DOHH2 (cell line): Measurements from ENCODE around the gene LIMS1.

Experiments
- H3F3A ChIP-seq: fragments of 200-600 bp; sonication (generic), shearing (Covaris generic); 2 replicates; pipeline ENCODE4 v1.6.0; 2016; ENCODE audit warnings: antibody characterized with exemption, mild to moderate bottlenecking; ENCODE audit not compliant: control insufficient read depth, insufficient read depth
- H3K27ac ChIP-seq: fragments of 200-600 bp; sonication (generic); 2 replicates; pipeline ENCODE4 v1.5.1; 2014; ENCODE audit warnings: low read depth, mild to moderate bottlenecking, low read length, moderate library complexity
- H3K27me3 ChIP-seq: fragments of 200-600 bp; sonication (generic); 2 replicates; pipeline ENCODE4 v1.6.1; 2014; ENCODE audit warnings: mild to moderate bottlenecking, low read length, mixed read lengths; ENCODE audit not compliant: control insufficient read depth
- H3K36me3 ChIP-seq: fragments of 200-600 bp; sonication (generic); 2 replicates; pipeline ENCODE4 v1.6.1; 2014; ENCODE audit warnings: mild to moderate bottlenecking, low read length, moderate library complexity, mixed read lengths; ENCODE audit not compliant: control insufficient read depth
- H3K4me1 ChIP-seq: fragments of 200-600 bp; sonication (generic); 2 replicates; pipeline ENCODE4 v1.6.1; 2014; ENCODE audit warnings: mild to moderate bottlenecking, low read length, mixed read lengths; ENCODE audit not compliant: control insufficient read depth
- H3K4me2 ChIP-seq: fragments of 200-600 bp; sonication (generic); 2 replicates; pipeline ENCODE4 v1.6.0; 2014; ENCODE audit warnings: mild to moderate bottlenecking, low read length, moderate library complexity
- H3K4me3 ChIP-seq: fragments of 200-600 bp; sonication (generic); 2 replicates; pipeline ENCODE4 v1.5.1; 2014; ENCODE audit warnings: mild to moderate bottlenecking, low read length, mixed read lengths
- H3K79me2 ChIP-seq: fragments of 200-600 bp; sonication (generic); 2 replicates; pipeline ENCODE4 v1.6.1; 2014; ENCODE audit warnings: mild to moderate bottlenecking, low read length, mixed read lengths; ENCODE audit not compliant: control insufficient read depth
- H3K9me2 ChIP-seq: fragments of 200-600 bp; sonication (generic); replicated peaks from 2 replicates; pipeline ENCODE4 v1.6.1; 2014; ENCODE audit warnings: mild to moderate bottlenecking, low read length, mixed read lengths; ENCODE audit not compliant: control insufficient read depth
- H3K9me3 ChIP-seq: fragments of 200-600 bp; sonication (generic); 2 replicates; pipeline ENCODE4 v1.6.1; 2014; ENCODE audit warnings: antibody characterized with exemption, low read length, mixed read lengths; ENCODE audit not compliant: control insufficient read depth, insufficient read depth
- H4K20me1 ChIP-seq: fragments of 200-600 bp; sonication (generic); 2 replicates; pipeline ENCODE4 v1.6.0; 2014; ENCODE audit warnings: low read depth, mild to moderate bottlenecking, antibody characterized with exemption, low read length, moderate library complexity; ENCODE audit not compliant: control insufficient read depth, insufficient read depth
- CTCF ChIP-seq: fragments of 200-600 bp; sonication (generic); IDR thresholded peaks from one replicate; pipeline ENCODE4 v1.5.1; 2014; ENCODE audit warnings: antibody characterized with exemption, mild to moderate bottlenecking, low read depth, low read length; ENCODE audit not compliant: poor library complexity, severe bottlenecking
- EZH2phosphoT487 ChIP-seq: fragments of 200-600 bp; sonication (generic); IDR thresholded peaks from 2 replicates; pipeline ENCODE4 v1.6.1; 2017; ENCODE audit warnings: borderline replicate concordance, mild to moderate bottlenecking, antibody characterized with exemption, low read length, moderate library complexity, mixed read lengths

Gene LIMS1

GRCh38 chr2:108602422-108602821, 68.2 kb downstream of the LIMS1 start:
- no peaks in the 10 kb centered on the region for H3K9me3 ChIP-seq
- no peak for TF ChIP-seq EZH2phosphoT487
- TF ChIP-seq CTCF = no peak
- no peaks in the 10 kb centered on the region for H3K9me2 ChIP-seq
- H3K4me3 ChIP-seq = no peak overlapping the region
- H3K27me3 ChIP-seq = no peaks in the 10 kb centered on the region
- peaks cover 30% of the 10 kb centered on the region for H3K4me1 ChIP-seq
- no peaks in the 10 kb centered on the region for H3F3A ChIP-seq
- H3K27ac ChIP-seq = no peak overlapping the region
- H3K4me2 ChIP-seq = no peak overlapping the region
- H3K79me2 ChIP-seq = peaks cover 69% of the 10 kb centered on the region
- H3K36me3 ChIP-seq = no peaks in the 10 kb centered on the region
- no peaks in the 10 kb centered on the region for H4K20me1 ChIP-seq

GRCh38 chr2:108604196-108604595, 69.9 kb downstream of the LIMS1 start:
- Histone ChIP-seq H3F3A (no peaks in the 10 kb centered on the region; the same call in 1 of the 2 replicates), H3K9me2 (no peaks in the 10 kb centered on the region), H3K27ac (no peak overlapping the region), H3K27me3 (no peaks in the 10 kb centered on the region), H4K20me1 (no peaks in the 10 kb centered on the region), H3K4me3 (no peak overlapping the region), H3K4me2 (no peak overlapping the region), H3K9me3 (no peaks in the 10 kb centered on the region), H3K79me2 (peaks cover 74% of the 10 kb centered on the region), H3K4me1 (peaks cover 46% of the 10 kb centered on the region), H3K36me3 (no peaks in the 10 kb centered on the region)
- TF ChIP-seq CTCF (no peak), EZH2phosphoT487 (no peak)

- no peaks in the 10 kb centered on the region; the same call in 1 of the 2 replicates for H3F3A ChIP-seq
- peaks cover 80% of the 10 kb centered on the region for H3K79me2 ChIP-seq
- TF ChIP-seq EZH2phosphoT487 (no peak), CTCF (no peak)
- H3K4me3 ChIP-seq = no peak overlapping the region
- no peak overlapping the region for H3K27ac ChIP-seq
- H3K27me3 ChIP-seq = no peaks in the 10 kb centered on the region
- no peaks in the 10 kb centered on the region for H4K20me1 ChIP-seq
- H3K4me1 ChIP-seq = peaks cover 64% of the 10 kb centered on the region
- H3K4me2 ChIP-seq = no peak overlapping the region
- H3K36me3 ChIP-seq = no peaks in the 10 kb centered on the region
- H3K9me2 ChIP-seq = no peaks in the 10 kb centered on the region
- H3K9me3 ChIP-seq = no peaks in the 10 kb centered on the region
Measured at GRCh38 chr2:108605947-108606346, 71.7 kb downstream of the LIMS1 start.
